ENCODE results near the gene PZP. TPM values are rescaled to one million over a fixed set of nuclear protein-coding genes. Genes with fewer than 3 reads are reported as not detected.
"Not testable (repeated sequence)": the region's sequence is repeated elsewhere in the genome, so short reads cannot be mapped to it uniquely, and the experiment has no call there.

Gene PZP
- total RNA-seq, 1 experiment from 2014 or later = not detected

- Mint-ChIP-seq H3K9me3 (ENCODE audit: unreplicated experiment) (peaks cover 12% of the 10 kb centered on the region), H3K27ac (ENCODE audit: unreplicated experiment) (no peak overlapping the region), H3K4me3 (ENCODE audit: unreplicated experiment) (no peak overlapping the region), H3K27me3 (ENCODE audit: insufficient read depth, unreplicated experiment) (no peaks in the 10 kb centered on the region), H3K4me1 (ENCODE audit: low read depth, unreplicated experiment) (no peaks in the 10 kb centered on the region), H3K36me3 (ENCODE audit: insufficient read depth, unreplicated experiment) (no peaks in the 10 kb centered on the region)
- CTCF ChIA-PET = no interaction called here
- Histone ChIP-seq H3K4me3 (ENCODE audit: low read depth, low read length) (no peak overlapping the region), H3K27me3 (replicated peaks; ENCODE audit: control insufficient read depth, insufficient read depth, low read length) (no peaks in the 10 kb centered on the region), H3K4me1 (no peaks in the 10 kb centered on the region), H3K9me3 (no peaks in the 10 kb centered on the region; the same call in 1 of the 2 replicates), H3K36me3 (ENCODE audit: control insufficient read depth, insufficient read depth, low read length) (no peaks in the 10 kb centered on the region)
- POLR2A ChIA-PET = no interaction called here
- no peak for DNase-seq
- TF ChIP-seq CTCF (IDR thresholded peaks at IDR 0.05; ENCODE audit: insufficient read depth in 1 of 2, low read depth in 1 of 2, low read length in 1 of 2, severe bottlenecking in 1 of 2, unreplicated experiment in 1 of 2) = no peak
- intact Hi-C loops (cut with micrococcal nuclease; ENCODE audit: unreplicated experiment) = no loop called here
- no TSS peak for BruUV-seq (replicated peaks)
Observed at GRCh38 chr12:9221483-9221882, 13.3 kb upstream of the PZP start.

- H3K4me1 ChIP-seq; H3K4me3 Mint-ChIP-seq (ENCODE audit: unreplicated experiment); H3K27me3 Mint-ChIP-seq (ENCODE audit: insufficient read depth, unreplicated experiment); H3K27ac Mint-ChIP-seq (ENCODE audit: unreplicated experiment); intact Hi-C loops (cut with micrococcal nuclease; ENCODE audit: unreplicated experiment); H3K4me3 ChIP-seq (ENCODE audit: low read depth, low read length); BruUV-seq (replicated peaks); H3K4me1 Mint-ChIP-seq (ENCODE audit: low read depth, unreplicated experiment); H3K36me3 Mint-ChIP-seq (ENCODE audit: insufficient read depth, unreplicated experiment); H3K36me3 ChIP-seq (ENCODE audit: control insufficient read depth, insufficient read depth, low read length); CTCF ChIA-PET; POLR2A ChIA-PET; H3K9me3 ChIP-seq; DNase-seq; H3K27me3 ChIP-seq (replicated peaks; ENCODE audit: control insufficient read depth, insufficient read depth, low read length): not testable (repeated sequence)
- peaks cover 17% of the 10 kb centered on the region for H3K9me3 Mint-ChIP-seq (ENCODE audit: unreplicated experiment)
Observed at GRCh38 chr12:9221011-9221410, 12.8 kb upstream of the PZP start.

GRCh38 chr12:9214534-9214933, 6.3 kb upstream of the PZP start:
- H3K4me1 Mint-ChIP-seq (ENCODE audit: low read depth, unreplicated experiment) = no peaks in the 10 kb centered on the region
- intact Hi-C loops (cut with micrococcal nuclease; ENCODE audit: unreplicated experiment) = no loop called here
- H3K27ac Mint-ChIP-seq (ENCODE audit: unreplicated experiment) = no peak overlapping the region
- no TSS peak for BruUV-seq (replicated peaks)
- no peaks in the 10 kb centered on the region for H3K36me3 Mint-ChIP-seq (ENCODE audit: insufficient read depth, unreplicated experiment)
- peaks cover 12% of the 10 kb centered on the region for H3K9me3 Mint-ChIP-seq (ENCODE audit: unreplicated experiment)
- CTCF ChIA-PET = no interaction called here
- Histone ChIP-seq H3K4me3 (ENCODE audit: low read depth, low read length) (no peak overlapping the region), H3K9me3 (peaks cover 3% of the 10 kb centered on the region; the same call in 1 of the 2 replicates), H3K36me3 (ENCODE audit: control insufficient read depth, insufficient read depth, low read length) (no peaks in the 10 kb centered on the region), H3K27me3 (replicated peaks; ENCODE audit: control insufficient read depth, insufficient read depth, low read length) (no peaks in the 10 kb centered on the region), H3K4me1 (no peaks in the 10 kb centered on the region)
- H3K4me3 Mint-ChIP-seq (ENCODE audit: unreplicated experiment) = no peak overlapping the region
- no peak for DNase-seq
- POLR2A ChIA-PET = no interaction called here
- TF ChIP-seq CTCF (IDR thresholded peaks at IDR 0.05; ENCODE audit: insufficient read depth in 1 of 2, low read depth in 1 of 2, low read length in 1 of 2, severe bottlenecking in 1 of 2, unreplicated experiment in 1 of 2) = no peak
- H3K27me3 Mint-ChIP-seq (ENCODE audit: insufficient read depth, unreplicated experiment) = no peaks in the 10 kb centered on the region

- TF ChIP-seq CTCF (IDR thresholded peaks at IDR 0.05; ENCODE audit: insufficient read depth in 1 of 2, low read depth in 1 of 2, low read length in 1 of 2, severe bottlenecking in 1 of 2, unreplicated experiment in 1 of 2) = no peak
- CTCF ChIA-PET = no interaction called here
- H3K27me3 Mint-ChIP-seq (ENCODE audit: insufficient read depth, unreplicated experiment) = no peaks in the 10 kb centered on the region
- Histone ChIP-seq H3K36me3 (ENCODE audit: control insufficient read depth, insufficient read depth, low read length) (no peaks in the 10 kb centered on the region), H3K4me3 (ENCODE audit: low read depth, low read length) (no peak overlapping the region), H3K9me3 (peaks cover 3% of the 10 kb centered on the region; the same call in 1 of the 2 replicates), H3K4me1 (no peaks in the 10 kb centered on the region; the same call in 1 of the 2 replicates), H3K27me3 (replicated peaks; ENCODE audit: control insufficient read depth, insufficient read depth, low read length) (no peaks in the 10 kb centered on the region)
- H3K36me3 Mint-ChIP-seq (ENCODE audit: insufficient read depth, unreplicated experiment) = no peaks in the 10 kb centered on the region
- H3K4me3 Mint-ChIP-seq (ENCODE audit: unreplicated experiment) = no peak overlapping the region
- peaks cover 13% of the 10 kb centered on the region for H3K4me1 Mint-ChIP-seq (ENCODE audit: low read depth, unreplicated experiment)
- no TSS peak for BruUV-seq (replicated peaks)
- intact Hi-C loops (cut with micrococcal nuclease; ENCODE audit: unreplicated experiment) = no loop called here
- H3K27ac Mint-ChIP-seq (ENCODE audit: unreplicated experiment) = no peak overlapping the region
- peaks cover 11% of the 10 kb centered on the region for H3K9me3 Mint-ChIP-seq (ENCODE audit: unreplicated experiment)
- DNase-seq = no peak
- POLR2A ChIA-PET = no interaction called here
Observed at GRCh38 chr12:9211687-9212086, 3.5 kb upstream of the PZP start.

Measured in Caco-2 (cell line).